ENCODE data around the gene MEAK7. TPM values are rescaled to one million over a fixed set of nuclear protein-coding genes. Genes with fewer than 3 reads are reported as not detected.
"Not testable (repeated sequence)": the region's sequence is repeated elsewhere in the genome, so short reads cannot be mapped to it uniquely, and the experiment has no call there.

MEAK7 gene
- total RNA-seq, 1 donor from 2014 or later, result 18.4 TPM

DNA sequence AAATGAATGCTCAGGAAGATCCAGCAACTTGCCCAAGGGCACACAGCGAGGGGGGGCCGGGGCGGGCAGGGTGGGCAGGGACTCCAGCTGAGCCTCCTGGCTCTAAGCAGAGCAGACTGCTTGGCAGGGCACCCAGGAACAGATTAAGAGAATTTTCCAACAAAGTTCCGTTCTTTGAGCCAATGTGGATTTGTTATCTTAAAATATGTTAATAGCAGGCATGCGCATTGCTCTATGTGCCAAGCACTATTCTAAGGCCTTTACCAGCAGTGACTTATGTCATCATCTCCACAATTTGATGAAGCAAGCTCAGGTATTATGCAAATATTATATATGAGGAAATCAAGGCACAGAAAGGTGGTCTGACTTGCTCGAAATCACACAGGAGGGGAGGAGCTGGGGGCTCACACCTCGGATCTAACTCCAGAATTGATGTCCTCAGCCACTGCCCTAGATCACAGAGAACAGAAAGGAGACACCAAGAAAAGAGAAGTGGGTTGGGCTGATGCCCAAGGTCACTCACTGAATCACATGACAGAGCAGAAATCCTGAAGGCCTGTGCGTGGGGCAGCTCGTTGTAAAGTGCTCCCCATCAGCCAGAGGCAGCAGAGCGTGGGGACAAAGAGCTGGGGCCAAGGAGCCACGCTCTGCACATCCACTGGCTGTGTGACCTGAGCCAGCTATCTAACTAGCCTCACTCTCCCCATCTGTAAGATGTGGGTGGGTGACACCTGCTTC lies 23.2 kb upstream of the MEAK7 start:
- H4K20me1 ChIP-seq (ENCODE audit: low read depth), result no peaks in the 10 kb centered on the region
- no peak for DNase-seq (ENCODE audit: low spot score)
- Mint-ChIP-seq H3K4me1 (peaks cover 60% of the 10 kb centered on the region), H3K27me3 (ENCODE audit: insufficient read depth, low read depth) (peaks cover 17% of the 10 kb centered on the region), H3K27ac (peak overlapping the region; percentile 93), H3K4me3 (peak overlapping the region; percentile 16), H3K36me3 (peaks cover 12% of the 10 kb centered on the region), H3K9me3 (peaks cover 29% of the 10 kb centered on the region)
- no peak for TF ChIP-seq EZH2 (IDR thresholded peaks at IDR 0.05)
- TF ChIP-seq CTCF (IDR thresholded peaks at IDR 0.05), result no peak
- no peak for TF ChIP-seq EZH2phosphoT487 (IDR thresholded peaks at IDR 0.05)
- H3K36me3 ChIP-seq, result no peaks in the 10 kb centered on the region
- H3K9me3 ChIP-seq (ENCODE audit: low read depth), result no peaks in the 10 kb centered on the region
- peak overlapping the region; percentile 89 for H3K27ac ChIP-seq
- H2AFZ ChIP-seq (replicated peaks), result no peak overlapping the region
- peaks cover 42% of the 10 kb centered on the region for H3F3A ChIP-seq (ENCODE audit: low read depth)
- no peak overlapping the region for H3K4me3 ChIP-seq
- H3K4me2 ChIP-seq, result peak overlapping the region; percentile 48
- H3K79me2 ChIP-seq (ENCODE audit: low read depth), result no peaks in the 10 kb centered on the region
- H3K9ac ChIP-seq, result no peak overlapping the region
- no peaks in the 10 kb centered on the region for H3K27me3 ChIP-seq
- peaks cover 30% of the 10 kb centered on the region for H3K4me1 ChIP-seq

GRCh38 chr16:84526794-84527531 lies 22.5 kb upstream of the MEAK7 start:
- Histone ChIP-seq H4K20me1 (ENCODE audit: low read depth) (no peaks in the 10 kb centered on the region), H3K4me3 (no peak overlapping the region), H3K27ac (peak overlapping the region; percentile 89), H2AFZ (replicated peaks) (peak overlapping the region; percentile 88), H3F3A (ENCODE audit: low read depth) (peaks cover 35% of the 10 kb centered on the region), H3K9me3 (ENCODE audit: low read depth) (no peaks in the 10 kb centered on the region), H3K4me1 (peaks cover 23% of the 10 kb centered on the region), H3K79me2 (ENCODE audit: low read depth) (no peaks in the 10 kb centered on the region), H3K27me3 (no peaks in the 10 kb centered on the region), H3K36me3 (no peaks in the 10 kb centered on the region), H3K9ac (no peak overlapping the region), H3K4me2 (peak overlapping the region; percentile 48)
- Mint-ChIP-seq H3K4me3 (peak overlapping the region; percentile 64), H3K36me3 (peaks cover 12% of the 10 kb centered on the region), H3K27me3 (ENCODE audit: insufficient read depth, low read depth) (peaks cover 15% of the 10 kb centered on the region), H3K4me1 (peaks cover 53% of the 10 kb centered on the region), H3K27ac (peak overlapping the region; percentile 93), H3K9me3 (peaks cover 32% of the 10 kb centered on the region)
- TF ChIP-seq EZH2 (IDR thresholded peaks at IDR 0.05) (no peak), CTCF (IDR thresholded peaks at IDR 0.05) (peak; percentile 7)
- DNase-seq (ENCODE audit: low spot score), result peak; percentile 80

DNA sequence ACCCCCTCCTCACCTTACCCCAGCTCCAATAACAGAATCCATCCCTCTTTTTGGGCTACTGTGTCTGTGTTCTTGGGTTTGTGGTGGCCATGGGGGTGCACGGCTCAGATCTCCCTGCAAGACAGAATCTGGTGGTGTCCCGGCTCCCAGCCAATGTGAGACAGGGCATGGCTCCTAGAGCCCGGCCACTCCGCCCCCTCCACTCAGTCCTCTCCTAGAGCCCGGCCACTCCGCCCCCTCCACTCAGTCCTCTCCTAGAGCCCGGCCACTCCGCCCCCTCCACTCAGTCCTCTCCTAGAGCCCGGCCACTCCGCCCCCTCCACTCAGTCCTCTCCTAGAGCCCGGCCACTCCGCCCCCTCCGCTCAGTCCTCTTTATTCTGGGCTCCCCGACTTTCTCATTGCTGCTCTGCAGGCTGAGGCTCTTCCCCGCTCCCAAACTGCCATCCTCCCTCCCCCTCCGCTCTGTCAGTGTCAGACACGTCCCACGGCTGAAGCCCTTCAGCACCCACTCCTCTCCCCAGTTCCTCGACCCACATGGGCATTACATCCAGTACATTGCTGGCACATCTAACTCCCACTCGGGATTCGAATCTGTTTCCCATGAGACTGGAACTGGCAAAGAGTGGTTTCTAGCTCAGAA lies 20.6 kb upstream of the MEAK7 start:
- Mint-ChIP-seq H3K4me1 (peaks cover 53% of the 10 kb centered on the region), H3K9me3 (peaks cover 23% of the 10 kb centered on the region), H3K27ac (peak overlapping the region; percentile 93)
- not testable (repeated sequence) for H3K4me3 ChIP-seq; H3K27me3 ChIP-seq; H4K20me1 ChIP-seq (ENCODE audit: low read depth); H3K27me3 Mint-ChIP-seq (ENCODE audit: insufficient read depth, low read depth); H3K4me3 Mint-ChIP-seq; H3K9me3 ChIP-seq (ENCODE audit: low read depth); H3K9ac ChIP-seq; DNase-seq (ENCODE audit: low spot score); H2AFZ ChIP-seq (replicated peaks); H3K79me2 ChIP-seq (ENCODE audit: low read depth); H3K36me3 Mint-ChIP-seq; H3K36me3 ChIP-seq; H3K4me2 ChIP-seq; H3K27ac ChIP-seq
- Histone ChIP-seq H3K4me1 (peaks cover 29% of the 10 kb centered on the region), H3F3A (ENCODE audit: low read depth) (peaks cover 24% of the 10 kb centered on the region)

Measured in neural progenitor cell (in vitro differentiated cells).